GM21576 (cell line): ENCODE measurements around the gene NKTR.

Experiments
- ATAC-seq: cut with Tn5 transposase; IDR thresholded peaks from one replicate; pipeline ENCODE4 v1.9.1; 2021; ENCODE audit warnings: mild to moderate bottlenecking, moderate library complexity; ENCODE audit not compliant: unreplicated experiment

Gene NKTR

DNA sequence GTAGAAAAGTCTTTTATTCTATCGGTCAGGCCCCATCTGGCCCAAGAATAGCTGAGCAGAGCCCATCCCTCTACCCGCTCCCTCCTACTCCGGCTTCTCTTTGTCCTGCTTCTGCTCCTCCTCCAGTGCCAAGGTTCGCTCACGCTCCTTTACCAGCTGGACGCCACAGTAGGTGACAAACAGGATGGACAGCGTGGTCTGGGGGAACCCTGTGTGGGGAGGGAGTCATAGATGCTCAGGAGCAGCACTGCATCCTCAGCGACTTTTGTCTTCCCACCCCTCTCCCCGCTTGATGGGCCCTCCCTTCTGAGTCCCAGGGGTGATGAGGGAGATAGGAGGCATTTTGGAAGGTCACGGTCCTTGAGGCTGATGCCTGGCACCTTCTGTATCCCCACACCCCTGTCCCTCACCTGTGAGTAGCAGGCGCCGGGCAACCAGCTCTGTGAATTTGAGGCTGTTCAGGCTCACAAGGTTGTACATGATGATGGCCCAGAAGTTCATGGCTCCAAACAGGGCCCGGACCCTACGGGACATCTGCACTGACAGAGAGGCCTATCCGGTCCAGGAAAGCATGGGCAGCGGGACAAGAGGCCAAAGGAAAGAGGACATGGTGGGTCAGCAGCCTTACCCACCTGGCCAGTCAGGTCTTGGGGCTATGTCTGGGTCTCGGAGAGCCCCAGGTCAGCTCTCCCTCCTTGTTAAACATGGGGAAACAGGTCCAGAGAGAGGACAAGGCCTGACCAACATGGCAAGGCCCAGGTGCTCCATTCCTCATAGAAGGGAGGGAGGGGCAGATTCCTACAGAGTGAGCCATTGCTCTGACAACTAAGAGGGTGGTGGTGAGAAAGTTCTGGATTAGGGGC, 92.4 kb downstream of the NKTR start:
- no peak for ATAC-seq

DNA sequence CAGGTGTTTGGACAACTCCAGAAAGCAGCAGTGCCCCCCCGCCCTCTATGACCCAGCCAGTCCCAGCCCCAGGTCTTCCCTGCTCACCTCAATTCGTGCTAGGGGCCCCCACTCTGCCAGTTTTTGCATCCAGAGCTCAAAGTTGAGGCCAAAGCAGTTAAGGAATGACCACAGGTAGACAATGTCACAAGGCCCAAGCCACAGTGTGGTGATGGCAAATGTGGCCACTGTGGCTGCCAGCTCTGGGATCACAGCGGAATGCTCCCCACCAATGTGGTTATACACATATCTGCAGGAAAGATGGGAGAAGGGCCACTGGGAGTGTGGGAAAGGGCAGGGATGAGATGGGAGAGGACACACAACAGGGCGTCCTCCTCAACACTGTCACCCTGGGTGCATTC, 93.0 kb downstream of the NKTR start:
- no peak for ATAC-seq

DNA sequence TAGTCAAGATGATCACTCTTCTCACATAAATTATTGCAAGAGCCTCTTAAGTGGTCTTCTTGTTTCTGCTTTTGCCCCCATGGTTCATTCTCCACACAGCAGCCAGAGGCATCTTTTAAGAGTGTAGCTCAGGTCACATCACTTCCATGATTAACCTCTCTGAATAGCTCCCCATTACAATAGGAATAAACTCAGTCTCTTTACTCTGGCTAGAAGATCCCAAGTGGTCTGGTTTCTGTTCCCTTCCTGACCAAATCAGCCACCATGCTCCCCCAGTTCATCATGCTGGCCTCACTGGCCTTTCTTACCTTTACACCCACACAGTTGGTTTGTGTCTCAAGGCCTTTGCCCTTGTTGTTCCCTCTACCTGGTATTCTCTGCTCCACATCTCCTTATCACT, 93.9 kb downstream of the NKTR start:
- no peak for ATAC-seq

DNA sequence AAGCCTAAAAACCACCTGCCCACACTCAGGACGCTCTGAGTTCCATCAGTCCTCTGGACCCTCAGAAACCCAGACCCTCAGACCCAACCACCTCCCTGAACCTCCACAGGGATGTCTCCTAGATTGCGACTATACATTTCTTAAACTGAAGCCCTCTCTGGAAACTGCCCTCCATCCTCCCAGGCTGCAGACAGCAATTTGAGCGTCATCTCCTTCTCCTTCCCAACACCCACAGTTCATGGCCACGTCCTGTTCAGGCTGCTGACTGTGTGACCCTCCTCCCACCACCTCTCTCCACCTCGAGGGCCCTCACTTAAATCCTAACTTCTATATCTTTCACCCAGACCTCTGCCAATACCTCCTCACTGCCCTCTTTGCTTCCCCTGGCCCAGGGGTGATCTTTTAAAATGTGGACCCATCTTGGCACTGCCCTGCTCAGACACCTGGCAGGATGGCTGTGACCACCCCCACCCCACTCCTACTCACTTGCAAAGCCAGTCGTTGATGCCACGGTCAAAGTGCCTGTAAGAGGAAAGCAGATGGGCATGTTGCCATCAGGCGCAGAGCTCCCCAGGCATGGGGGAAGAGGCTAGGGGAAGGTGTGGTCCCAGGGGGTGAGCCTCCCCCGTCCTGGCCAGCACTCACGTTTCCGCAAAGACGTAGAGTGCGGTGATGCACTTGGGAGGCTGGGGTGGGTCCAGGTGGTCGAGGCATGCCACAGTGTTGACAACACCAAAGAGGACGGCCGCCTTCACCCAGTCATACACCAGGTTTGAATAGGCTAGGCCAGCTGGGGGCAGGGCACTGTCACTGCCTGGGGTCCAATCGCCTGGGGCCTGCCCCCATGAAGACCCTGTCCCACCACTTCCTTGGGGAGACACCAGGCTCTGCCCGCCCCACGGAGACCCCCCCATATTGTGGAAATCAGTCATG, 96.1 kb downstream of the NKTR start:
- no peak for ATAC-seq

DNA sequence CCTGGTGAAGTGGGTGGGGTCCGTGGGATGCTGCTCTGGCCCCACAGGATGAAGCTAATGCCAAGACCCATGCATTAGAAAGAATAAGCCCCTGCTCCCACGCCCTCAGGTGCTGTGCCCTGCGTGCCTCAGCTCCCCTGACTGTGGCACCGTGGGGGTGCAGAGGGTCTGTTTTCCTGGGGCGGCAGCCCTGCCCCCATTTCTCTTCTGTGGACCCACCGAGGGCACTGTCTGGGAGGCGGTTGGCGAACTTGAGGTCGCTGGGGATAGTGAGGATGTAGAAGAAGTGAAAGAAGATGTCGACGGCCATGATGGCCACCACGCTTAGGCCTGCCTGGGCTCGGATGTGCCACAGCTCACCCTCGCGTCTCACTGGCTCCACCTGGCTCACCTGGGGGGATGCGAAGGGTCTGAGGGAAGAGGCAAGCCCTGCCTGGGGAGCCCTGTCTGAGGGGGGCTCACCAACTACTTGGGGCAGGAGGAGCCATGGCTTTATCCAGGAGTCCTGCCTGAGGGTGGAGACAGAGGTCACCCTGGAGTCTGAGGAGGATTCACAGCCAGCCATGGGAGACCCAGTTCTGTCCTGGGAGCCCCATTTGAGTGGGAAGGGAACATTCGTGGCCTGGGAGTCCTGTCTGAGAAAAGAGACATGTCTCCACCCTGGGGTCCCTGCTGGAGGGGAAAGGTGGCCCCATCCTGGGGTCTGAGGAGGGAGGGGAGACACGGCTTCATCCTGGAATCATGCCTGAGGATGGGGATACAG, 97.0 kb downstream of the NKTR start:
- ATAC-seq = no peak
